Limb (tissue), 2 donors: ENCODE measurements around the gene PICALM.
"Not testable (repeated sequence)": the region's sequence is repeated elsewhere in the genome, so short reads cannot be mapped to it uniquely, and the experiment has no call there.

Experiments used
- DNase-seq, 2 donors: peaks; one replicate each; pipeline ENCODE4 v3.0.0-alpha.2; 2016; ENCODE audit errors: extremely low spot score in 2 of 2

PICALM gene

GRCh38 chr11:85939099-85940015 lies 129.5 kb downstream of the PICALM start:
- no peak for DNase-seq

DNA sequence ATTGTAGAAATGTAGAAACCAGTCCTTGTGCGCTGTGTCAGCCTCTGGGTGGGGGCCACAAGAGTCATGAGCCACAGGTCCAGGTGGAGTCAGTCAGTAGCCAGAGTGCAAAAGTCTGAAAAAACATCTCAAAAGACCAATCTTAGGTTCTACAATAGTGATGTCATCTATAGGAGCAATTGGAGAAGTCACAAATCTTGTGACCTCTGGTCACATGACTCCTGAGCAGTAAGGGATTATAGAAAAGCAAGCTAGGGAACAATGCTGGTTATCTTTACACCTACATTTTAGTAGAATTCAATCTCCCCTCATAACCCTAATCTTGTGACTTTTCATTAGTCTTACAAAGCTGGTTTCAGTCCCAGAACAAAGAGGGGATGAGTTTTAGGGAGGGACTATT lies 131.0 kb downstream of the PICALM start:
- DNase-seq, result no peak

DNA sequence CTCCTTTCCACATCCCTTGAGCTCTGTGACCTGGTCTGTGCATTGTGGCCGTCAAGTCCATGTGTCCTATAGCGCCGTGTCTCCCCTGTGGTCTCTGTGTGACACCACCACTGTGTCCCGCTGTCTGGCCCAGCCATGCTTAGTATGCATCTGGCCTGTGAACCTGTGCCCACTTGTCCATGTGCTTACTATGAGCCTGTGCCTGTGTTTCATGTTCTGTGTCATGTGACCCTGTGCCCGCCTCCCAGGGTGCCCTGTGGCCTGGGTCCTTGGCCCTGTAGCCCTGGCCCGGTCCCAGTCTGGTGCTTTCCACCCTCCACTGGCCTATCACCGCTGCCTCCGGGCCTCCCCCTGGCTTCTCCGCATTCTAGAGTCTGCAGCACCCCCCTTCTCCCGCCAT lies 133.1 kb downstream of the PICALM start:
- no peak for DNase-seq

DNA sequence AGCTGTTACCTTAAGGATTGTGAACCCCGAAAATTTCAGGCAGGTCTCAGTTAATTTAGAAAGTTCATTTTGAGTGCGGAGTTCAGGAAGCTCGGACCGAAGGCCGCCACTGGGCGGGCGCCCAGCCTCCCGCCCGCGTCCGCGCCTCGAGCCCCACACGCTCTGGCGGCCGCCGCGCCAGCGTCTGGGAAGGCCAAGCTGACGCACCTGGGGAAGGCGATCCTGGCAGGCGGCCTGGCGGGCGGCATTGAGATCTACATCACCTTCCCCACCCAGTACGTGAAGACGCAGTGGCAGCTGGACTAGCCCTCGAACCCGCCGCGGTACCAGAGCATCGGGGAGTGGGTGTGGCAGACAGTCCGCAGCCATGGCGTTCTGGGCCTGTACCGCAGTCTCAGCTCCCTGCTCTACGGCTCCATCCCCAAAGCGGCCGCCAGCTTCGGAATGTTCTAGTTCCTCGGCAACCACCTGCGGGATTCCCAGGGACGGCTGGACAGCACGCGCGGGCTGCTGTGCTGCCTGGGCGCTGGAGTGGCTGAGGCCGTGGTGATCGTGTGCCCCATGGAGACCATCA lies 134.2 kb downstream of the PICALM start:
- no peak for DNase-seq

DNA sequence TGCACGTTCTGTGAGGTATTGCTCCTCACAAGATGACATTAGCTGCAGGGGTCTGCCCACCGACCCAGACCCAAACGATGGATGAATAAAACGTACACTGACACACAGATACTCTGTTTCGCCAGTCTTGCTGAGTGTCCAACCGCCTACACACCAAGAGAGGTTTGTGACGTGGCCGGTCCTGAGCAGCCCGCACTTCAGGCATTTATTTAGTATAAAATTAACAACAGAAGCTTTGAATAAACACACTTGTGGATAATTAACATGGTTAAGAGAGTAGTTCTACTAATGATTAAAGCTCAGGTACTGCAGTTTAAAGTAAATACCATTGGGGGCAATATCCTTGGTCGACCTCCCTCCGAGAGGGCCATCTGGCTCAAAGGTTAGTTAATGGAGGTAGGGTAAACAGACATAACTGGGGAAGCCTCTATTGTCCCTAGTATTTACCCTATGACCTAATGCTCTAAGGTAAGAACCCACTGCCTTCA lies 138.0 kb downstream of the PICALM start:
- no peak for DNase-seq

- not testable (repeated sequence) for DNase-seq
These were observed 142.2 kb downstream of the PICALM start for GRCh38 chr11:85926653-85927214.

DNA sequence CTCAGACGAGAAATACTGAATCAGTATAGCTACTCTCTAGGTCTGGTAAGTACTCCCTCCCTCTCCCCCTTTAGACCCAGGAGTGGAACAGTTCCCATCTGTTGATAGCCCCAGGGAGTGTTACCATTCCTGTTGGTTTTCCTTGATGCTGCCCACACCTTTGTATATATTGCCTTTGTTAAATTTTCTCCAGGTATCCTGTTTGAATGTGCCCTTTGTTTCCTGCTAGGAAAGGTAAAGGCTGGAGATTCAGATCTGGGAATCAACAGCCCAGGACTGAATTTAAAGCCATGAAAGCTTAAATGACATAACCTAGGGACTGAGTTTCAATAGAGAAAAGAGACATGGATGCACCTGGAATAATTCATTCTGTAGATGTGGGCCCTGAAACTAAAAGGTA lies 145.4 kb downstream of the PICALM start:
- no peak for DNase-seq

- DNase-seq, result no peak
These were observed 146.5 kb downstream of the PICALM start for GRCh38 chr11:85922367-85922766.

DNA sequence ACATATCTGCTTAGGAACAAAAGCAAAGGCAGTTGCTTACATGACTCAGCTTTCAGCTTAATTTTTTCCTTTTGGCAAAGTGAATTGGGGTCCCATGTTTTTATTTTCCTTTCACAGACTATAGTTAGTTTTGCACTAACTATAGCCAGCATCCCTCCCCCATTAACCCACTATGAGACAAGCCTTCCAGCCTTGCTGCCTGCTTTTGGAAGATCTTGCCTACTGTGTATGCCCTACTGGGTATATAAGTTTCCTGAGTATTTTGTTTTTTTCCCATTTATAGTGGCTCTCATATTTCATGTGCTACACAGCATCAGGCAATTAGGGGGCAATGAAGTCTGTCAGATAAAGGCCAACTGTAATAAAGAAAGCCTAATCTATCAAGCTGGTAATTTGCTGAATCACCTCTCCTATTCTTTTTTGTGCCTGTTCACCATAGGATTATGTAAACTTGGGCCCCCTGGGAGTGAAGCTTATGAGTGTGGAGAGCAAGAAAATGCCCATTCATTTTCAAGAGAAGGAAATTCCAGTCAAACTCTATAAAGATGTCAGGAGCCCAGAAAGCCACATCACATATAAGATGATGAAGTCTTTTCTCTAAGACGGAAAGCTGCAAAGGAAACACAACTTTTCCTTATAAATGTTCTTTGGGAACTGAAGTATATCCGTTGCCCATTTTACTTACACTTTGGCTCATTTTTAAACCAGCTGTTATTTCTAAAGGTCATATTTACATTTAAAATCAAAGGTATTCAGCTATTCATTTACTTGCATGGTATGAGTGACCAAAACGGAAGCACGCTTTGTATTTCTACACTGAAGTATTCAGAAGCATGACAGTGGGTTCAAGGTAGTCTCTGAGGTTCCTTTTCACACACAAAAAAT lies 149.7 kb downstream of the PICALM start:
- no peak for DNase-seq

DNA sequence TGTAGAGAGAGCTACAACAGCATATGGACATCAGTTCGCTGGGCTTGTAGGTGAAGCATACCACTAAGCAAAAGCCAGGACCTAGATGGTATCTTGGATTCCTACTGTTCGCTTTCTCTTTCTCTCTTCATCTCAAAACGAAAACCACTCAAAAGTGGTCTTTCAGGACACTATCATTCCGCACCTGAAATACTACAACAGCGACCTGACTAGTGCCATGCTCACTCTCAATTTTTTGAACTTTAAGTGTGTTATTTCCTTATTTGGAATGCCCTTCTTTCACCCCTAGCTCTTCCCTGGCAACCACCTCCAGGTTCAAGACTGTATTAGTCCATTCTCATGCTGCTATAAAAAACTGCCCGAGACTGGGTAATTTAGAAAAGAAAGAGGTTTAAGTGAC lies 154.5 kb downstream of the PICALM start:
- no peak for DNase-seq

DNA sequence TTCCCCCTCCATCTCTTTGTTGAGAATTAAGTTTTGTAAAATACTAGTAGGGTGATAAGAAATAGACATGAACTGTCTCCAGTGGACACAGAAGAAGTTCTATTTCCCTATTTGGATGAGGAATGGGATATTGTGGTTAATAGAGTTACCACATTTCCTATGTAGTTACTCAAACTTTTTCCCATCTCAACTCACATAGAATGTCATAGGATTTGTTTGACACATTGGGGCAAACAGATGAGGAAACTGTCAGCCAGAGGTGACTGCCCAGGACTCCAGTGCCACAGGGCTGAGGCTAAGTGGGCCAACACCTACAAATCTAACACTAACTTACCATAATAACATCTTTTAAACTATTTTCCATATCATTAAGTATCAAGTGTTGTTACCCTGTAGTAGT lies 155.4 kb downstream of the PICALM start:
- no peak for DNase-seq

GRCh38 chr11:85912414-85912813 lies 156.5 kb downstream of the PICALM start:
- no peak for DNase-seq
